Left cardiac atrium (tissue), 4 donors: ENCODE data around the gene S100A6. TPM values are rescaled to one million over a fixed set of nuclear protein-coding genes. Genes with fewer than 3 reads are reported as not detected.

Experiments
- ATAC-seq, 2 donors: fragments of 200-7000 bp; cut with Tn5 transposase; one replicate each; pipeline ENCODE4 v1.9.1; 2020; ENCODE audit warnings: mild to moderate bottlenecking in 2 of 2, moderate library complexity in 2 of 2
- DNase-seq: peaks from one replicate; pipeline ENCODE4 v3.0.0-alpha.2; 2020
- intact Hi-C, 2 donors: fragments of 100-400 bp; cut with DNase I; formaldehyde crosslinking; loops; one replicate each; pipeline versions ENCODE4 v1.14.1 to v1.15.1; 2022 to 2023
- total RNA-seq, 2 donors: library from RNA; stranded (reverse); fragmentation: NEBNext Ultra II Directional; extraction: Animal tissue kit (Norgen Biotek cat#: 25700); gene quantifications; one replicate each; pipeline ENCODE4 v1.2.1, GENCODE V29; 2021
- donor health status: DM: no; HTN: yes; CAD: no.
- donor health status: DM: no; HTN: yes; CAD: no; lungs with severe emphysema.
- donor health status: DM: yes; HTN: yes; CAD: no.
- donor health status: Dilated cardiomyopathy.

S100A6 gene
- total RNA-seq, 2 donors from 2014 or later = 449 to 518 TPM

GRCh38 chr1:153548722-153549688 lies 13.2 kb upstream of the S100A6 start, which contains the start of gene S100A3:
S100A3 (minus strand) TSS chr1:153549258; CDS start chr1:153548485, 773 bp downstream.
- DNase-seq (peak; percentile 87), ATAC-seq (peak; percentile 51 to 62)
- intact Hi-C loops = no loop called here

GRCh38 chr1:153547560-153548551 lies 12.1 kb upstream of the S100A6 start:
- DNase-seq = no peak
- intact Hi-C loops = no loop called here

GRCh38 chr1:153546796-153547559 lies 11.2 kb upstream of the S100A6 start:
- intact Hi-C loops = no loop called here
- ATAC-seq (no peak), DNase-seq (no peak)

More at GRCh38 chr1:153547560-153548551, 12.1 kb upstream of the S100A6 start:
- no peak for ATAC-seq

- no peak for DNase-seq
- no peak for ATAC-seq
- intact Hi-C loops = no loop called here
Measured at GRCh38 chr1:153546371-153546770, 10.6 kb upstream of the S100A6 start.

- intact Hi-C loops = no loop called here
Measured at GRCh38 chr1:153545067-153546055, 9.6 kb upstream of the S100A6 start, which contains the start of gene S100A4. S100A4 (minus strand) TSS chr1:153545806; CDS start chr1:153544794, 1,012 bp downstream.

GRCh38 chr1:153544453-153545066 lies 8.8 kb upstream of the S100A6 start:
- DNase-seq (peak; percentile 18), ATAC-seq (no peak)
- intact Hi-C loops = no loop called here

More at GRCh38 chr1:153545067-153546055, 9.6 kb upstream of the S100A6 start, which contains the start of gene S100A4:
- DNase-seq = peak; percentile 93
- peak; percentile 91 for ATAC-seq

GRCh38 chr1:153543736-153544135 lies 7.9 kb upstream of the S100A6 start:
- DNase-seq (no peak), ATAC-seq (no peak)
- intact Hi-C loops = no loop called here

- DNase-seq (no peak), ATAC-seq (no peak)
Measured at GRCh38 chr1:153542956-153543711, 7.3 kb upstream of the S100A6 start.

GRCh38 chr1:153541641-153542590 lies 6.1 kb upstream of the S100A6 start:
- intact Hi-C loops = no loop called here
- no peak for ATAC-seq

More at GRCh38 chr1:153542956-153543711, 7.3 kb upstream of the S100A6 start:
- intact Hi-C loops = no loop called here

GRCh38 chr1:153540394-153541361 lies 4.9 kb upstream of the S100A6 start, which contains the start of gene S100A5:
S100A5 (minus strand) TSS chr1:153540934; CDS start chr1:153540191, 743 bp downstream.
- DNase-seq (no peak), ATAC-seq (no peak)
- intact Hi-C loops = no loop called here

More at GRCh38 chr1:153541641-153542590, 6.1 kb upstream of the S100A6 start:
- no peak for DNase-seq

GRCh38 chr1:153539395-153540093 lies 3.8 kb upstream of the S100A6 start:
- DNase-seq = no peak
- no peak for ATAC-seq
- intact Hi-C loops = no loop called here

- ATAC-seq = no peak
- no peak for DNase-seq
- intact Hi-C loops = no loop called here
Measured at GRCh38 chr1:153538315-153538821, 2.6 kb upstream of the S100A6 start.

GRCh38 chr1:153537376-153537730 lies 1.6 kb upstream of the S100A6 start:
- DNase-seq = no peak
- intact Hi-C loops = no loop called here
- ATAC-seq = no peak
